HG02938 (cell line): Measurements from ENCODE around the gene RRP12.

Source experiments
- ATAC-seq: cut with Tn5 transposase; IDR thresholded peaks from one replicate; pipeline ENCODE4 v1.9.1; 2021; ENCODE audit warnings: mild to moderate bottlenecking, moderate library complexity; ENCODE audit not compliant: unreplicated experiment

RRP12 gene

DNA sequence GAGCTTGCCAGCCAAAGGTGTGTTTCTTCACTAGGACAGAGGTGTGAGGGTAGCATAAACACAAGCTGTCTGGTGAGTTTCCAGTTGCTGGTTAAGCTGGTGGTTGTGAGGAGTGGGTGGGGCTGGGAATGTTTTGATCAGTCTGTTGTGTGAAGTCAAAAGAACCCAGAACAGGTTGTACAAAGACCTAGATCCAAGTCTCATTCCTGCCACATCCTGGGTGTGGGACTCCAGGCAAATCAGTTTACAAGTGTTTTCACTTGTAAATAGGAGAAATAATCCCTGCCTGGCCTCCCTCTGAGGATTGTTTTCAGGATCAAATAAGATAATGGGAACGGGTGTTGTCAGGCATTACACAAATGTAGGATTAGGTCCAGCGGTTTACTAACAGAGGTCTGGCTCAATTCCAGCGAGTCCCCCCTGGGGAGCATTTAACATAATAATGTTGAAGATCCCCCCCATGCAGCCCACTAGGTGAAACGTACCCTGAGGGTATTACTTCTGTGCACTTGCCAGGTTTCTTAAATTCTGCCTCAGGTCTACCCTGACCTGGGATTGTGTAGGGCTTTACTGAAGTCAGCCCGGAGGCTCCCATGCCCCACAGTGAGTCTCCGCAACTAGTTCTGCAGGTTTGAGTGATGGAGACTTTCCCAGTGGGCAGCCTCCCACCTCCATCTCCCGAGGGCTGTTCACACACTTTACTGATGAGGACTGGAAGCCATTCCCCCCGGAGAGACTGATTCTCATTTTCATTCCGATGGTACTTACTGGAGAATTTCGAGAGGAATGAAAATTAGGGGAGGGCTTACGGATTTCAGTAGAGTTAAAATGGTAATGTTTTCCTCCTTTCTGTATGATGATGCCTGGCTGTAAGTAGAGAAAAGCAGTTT is 64.0 kb downstream of the RRP12 start:
- no peak for ATAC-seq

DNA sequence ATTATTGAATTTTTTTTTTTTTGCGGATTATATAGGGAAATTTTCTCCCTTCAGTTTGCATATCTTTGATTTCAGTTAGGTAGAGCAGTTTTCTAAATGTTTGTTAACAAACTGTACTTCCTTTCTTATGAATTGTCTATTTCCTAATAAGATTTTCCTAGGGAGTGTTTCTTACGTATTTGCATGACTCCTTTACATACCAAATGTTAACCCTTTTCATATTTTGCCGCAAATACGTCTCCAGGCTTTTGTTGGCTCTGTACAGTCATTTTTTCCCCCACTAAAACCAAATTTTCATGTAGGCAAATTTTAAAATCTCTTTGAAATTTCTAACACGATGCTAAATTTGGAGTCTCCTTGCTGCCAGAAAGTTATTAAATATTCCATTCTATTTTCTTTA is 64.7 kb downstream of the RRP12 start:
- no peak for ATAC-seq

DNA sequence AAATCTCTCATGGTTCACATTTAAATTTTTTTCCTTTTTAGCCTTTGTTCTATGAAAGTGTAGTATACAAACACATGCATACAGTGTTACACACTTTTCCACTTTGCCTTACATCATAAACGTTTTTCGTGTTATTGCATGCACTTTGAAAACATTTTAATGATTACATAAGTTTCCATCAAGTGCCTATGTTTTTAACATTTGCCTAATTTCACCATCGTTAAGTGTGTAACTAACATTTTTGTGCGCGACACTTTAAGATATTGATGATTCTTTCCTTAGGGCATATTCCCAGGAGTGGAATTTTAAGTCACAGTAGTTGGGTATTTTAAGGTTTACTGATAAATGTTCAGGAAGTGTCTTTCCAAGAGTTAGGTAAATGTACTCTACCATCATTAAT is 65.1 kb downstream of the RRP12 start:
- ATAC-seq = no peak

DNA sequence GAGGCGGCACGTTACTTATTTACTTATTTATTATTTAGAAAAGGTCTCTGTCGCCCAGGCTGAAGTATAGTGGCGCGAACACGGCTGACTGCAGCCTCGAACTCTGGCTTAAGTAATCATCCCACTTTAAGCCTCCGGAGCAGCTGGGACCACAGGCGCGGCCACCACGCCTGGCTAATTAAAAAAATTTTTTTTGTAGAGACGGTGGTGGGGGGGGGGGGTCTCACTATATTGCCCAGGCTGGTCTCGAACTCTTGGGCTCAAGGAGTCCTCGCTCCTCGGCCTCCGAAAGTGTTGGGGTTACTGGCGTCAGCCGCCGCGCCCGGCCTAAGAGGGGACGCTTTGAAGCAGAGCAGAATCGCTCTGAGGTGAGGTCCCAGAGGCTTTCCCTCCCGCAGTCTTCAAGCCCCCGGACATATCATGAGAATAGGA is 65.9 kb downstream of the RRP12 start:
- ATAC-seq = peak; percentile 16

DNA sequence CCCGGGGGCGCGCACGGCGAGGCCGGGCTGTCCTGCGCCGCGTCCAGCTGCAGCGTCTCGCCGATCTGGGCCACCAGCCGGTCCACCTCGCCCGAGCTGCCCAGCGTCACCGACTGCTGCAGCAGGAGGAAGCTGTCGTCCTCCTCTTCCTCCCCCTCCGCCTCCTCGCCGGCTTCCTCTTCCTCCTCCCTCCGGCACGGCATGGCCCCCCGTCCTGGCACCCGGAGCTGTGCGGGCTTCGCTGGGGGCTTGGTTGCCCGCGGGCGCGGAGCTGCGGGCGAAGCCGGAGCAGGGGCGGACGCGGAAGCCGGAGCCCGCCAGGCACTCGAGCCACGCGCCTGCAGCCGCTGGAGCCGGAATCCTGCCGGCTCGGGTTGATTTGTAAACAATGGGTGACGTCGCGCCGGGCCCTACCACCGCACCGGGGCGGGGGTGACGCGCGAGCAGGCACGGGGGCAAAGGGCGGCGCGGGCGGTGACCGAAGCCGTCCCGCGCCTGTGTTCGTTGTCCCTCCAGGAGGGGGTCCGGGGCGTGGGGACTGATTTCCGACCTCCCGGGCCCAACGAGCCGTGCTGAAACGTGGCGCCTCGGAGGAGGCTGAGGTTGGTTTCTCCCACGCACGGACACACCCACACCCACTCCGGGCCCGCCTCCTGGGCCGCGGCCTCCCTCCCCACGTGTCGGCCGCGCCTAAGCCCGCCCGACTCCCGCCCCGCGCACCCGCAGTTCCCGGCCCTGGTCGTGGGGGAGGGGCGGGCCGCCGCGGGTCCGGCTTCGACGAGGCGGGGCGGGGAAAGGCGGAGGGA is 66.6 kb downstream of the RRP12 start, which contains the start of gene FRAT2:
Gene FRAT2 (minus strand): TSS at position 360 of the 806 bp plus-strand sequence. CDS start 157 bp downstream, at position 203.
- peak; percentile 77 for ATAC-seq

DNA sequence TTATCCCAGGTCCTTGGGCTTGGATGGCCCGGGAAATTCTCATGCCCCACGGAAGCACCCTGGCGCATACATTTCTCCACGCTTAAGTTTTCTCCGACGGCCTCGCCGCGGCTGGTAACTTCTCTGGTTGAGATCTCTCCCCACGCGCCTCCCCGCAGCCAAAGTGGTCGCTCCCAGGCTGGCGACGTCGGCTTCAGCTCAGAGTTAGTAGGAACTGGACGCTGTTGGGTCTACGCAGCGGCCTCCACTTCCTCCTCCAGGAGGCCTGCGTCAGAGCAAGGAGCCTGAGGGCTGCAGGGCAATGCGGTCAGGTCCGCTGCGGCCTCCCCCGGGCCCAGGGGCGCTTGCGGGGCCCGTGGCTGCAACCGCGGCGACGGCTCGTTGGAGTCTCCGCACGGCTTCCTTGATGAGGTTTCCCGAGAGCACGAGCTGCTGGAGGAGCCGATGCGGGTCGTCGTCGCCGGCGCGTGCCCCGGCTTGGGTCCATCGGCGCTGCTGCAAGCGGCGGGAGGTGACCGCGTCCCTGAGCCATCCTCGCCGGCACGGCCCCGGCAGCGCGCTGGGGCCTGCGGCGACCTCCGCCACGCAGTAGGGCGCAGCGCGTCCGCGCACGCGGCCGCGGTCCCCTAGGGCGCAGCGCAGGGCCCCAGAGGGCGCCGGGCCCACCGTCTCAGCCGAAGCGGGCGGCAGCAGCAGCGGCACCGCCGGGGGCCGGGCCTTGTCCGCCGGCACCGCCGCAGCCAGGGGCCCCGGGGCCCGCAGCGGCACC is 67.4 kb downstream of the RRP12 start:
- ATAC-seq = peak; percentile 21

DNA sequence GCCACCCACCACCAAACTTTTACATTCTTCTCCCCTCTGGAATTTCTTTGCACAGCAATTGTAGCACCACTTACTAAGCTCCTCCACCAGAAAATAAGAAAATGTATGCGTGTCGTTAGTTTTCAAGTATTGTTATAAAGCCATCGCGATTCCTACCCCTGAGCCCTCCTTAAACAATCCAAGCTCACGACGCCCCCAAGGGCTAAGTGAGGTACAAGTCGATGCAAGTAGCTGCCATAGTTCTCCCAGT is 67.9 kb downstream of the RRP12 start:
- ATAC-seq = no peak

DNA sequence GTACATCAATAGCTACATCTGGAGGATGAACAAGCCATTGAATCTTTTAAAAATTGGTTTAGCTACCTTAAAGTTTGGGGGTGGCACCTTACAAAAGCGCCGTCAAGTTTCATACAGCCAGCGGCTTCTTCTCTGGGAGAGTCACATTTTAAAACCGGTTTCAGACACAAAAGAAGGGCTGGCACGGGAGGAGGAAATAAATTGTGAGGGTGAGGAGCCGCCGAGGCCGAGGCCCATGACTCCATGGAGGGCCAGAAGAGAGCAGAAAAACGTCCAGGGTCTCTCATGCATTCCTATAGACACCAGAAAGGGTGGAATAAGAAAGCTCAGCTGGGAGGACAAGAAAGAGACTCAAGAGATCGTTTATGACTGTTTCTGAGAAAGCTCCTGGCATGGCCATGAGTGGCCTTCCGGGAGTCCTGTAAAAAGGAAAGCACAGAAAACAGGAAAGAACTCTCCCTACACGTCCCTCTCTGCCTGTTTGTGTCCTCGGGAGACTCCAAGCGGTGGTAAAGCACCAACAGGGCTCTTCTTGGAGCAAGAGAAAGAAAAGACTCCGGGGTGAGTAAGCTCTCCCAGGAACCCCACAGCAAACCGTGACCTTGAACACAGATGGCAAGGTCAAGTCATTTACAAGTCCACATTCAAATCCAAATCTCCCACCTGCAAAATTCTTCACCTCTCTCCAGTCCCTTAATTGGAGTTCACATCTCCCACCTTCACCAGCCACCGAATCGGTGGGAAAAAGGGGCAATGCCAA is 68.4 kb downstream of the RRP12 start:
- no peak for ATAC-seq

DNA sequence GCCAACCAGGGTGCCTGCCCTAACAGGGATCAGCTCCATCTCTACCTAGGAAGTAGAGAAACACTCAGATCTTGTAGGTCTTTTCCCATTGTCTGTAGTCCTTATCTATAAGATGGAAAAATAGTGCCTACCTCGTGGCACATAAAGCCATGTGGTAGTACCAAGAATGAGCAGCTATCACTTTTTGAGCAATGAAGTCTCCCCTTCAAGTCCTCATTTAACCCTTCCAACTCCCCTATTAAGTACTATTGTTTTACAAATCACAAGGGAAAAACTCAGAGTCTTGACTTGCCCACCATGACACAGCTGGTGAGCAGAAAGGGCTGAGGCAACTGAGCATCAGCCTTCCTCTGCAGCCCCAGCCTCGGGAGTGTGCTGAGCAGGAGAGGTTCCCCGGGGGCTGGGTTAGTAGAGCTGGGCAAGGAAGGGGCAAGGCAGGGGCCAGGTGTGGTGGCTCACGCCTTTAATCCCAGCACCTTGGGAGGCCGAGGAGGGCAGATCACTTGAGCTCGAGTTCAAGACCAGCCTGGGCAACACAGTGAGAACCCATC is 69.9 kb downstream of the RRP12 start:
- no peak for ATAC-seq

DNA sequence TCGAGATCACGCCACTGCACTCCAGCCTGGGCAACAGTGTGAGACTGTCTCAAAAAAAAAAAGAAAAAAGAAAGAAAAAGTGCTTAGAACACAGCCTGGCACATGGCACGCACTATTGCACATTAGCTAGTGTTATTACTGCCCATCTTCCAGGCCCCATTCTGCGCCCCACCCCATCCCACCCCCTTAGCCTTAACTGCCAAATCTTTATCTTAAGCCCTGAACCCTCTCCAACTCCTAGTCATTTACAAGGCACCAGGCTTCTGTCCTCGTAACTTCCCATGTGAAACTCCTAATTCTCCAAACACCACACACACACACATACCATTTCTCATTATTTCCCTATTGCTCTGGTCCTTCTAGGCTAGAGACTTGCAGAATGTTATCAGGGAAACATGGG is 71.4 kb downstream of the RRP12 start:
- ATAC-seq = no peak

DNA sequence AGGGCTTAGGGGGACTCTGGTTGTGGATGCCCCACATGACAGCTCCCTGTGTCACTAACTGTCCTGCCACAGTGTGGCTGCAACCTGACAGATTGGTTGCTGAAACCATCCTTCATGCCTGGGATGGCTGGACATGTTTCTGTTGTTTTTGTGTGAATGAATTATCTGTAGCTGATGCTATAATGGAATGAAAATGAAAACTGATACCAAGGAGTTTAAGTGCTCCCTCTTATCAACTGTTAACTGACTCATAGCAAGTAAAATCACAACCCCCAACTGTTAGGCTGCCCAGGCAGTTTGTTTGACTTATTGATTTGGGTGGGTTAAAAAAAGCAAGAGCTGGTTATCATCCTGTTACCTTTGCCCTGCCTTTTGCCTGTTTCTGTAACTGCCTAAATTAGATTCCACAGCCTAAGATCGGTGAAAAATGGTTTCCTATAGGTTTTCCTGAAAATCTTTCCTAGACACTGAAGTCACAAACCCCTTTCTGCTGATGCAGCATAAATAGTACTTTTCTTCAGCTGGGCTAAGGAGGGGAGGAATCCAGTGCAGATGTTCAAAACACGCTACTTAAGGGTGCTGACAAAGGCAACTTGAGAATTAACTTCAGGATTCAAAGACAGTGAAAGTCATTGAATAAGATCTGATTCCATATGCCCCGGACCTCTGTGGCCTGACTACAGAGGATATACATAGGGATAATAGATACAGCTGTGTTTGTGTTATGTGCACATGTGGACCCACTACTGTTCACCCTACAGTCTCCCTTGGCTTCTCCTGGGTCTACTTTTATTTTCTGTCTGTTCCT is 72.3 kb downstream of the RRP12 start:
- ATAC-seq = no peak

DNA sequence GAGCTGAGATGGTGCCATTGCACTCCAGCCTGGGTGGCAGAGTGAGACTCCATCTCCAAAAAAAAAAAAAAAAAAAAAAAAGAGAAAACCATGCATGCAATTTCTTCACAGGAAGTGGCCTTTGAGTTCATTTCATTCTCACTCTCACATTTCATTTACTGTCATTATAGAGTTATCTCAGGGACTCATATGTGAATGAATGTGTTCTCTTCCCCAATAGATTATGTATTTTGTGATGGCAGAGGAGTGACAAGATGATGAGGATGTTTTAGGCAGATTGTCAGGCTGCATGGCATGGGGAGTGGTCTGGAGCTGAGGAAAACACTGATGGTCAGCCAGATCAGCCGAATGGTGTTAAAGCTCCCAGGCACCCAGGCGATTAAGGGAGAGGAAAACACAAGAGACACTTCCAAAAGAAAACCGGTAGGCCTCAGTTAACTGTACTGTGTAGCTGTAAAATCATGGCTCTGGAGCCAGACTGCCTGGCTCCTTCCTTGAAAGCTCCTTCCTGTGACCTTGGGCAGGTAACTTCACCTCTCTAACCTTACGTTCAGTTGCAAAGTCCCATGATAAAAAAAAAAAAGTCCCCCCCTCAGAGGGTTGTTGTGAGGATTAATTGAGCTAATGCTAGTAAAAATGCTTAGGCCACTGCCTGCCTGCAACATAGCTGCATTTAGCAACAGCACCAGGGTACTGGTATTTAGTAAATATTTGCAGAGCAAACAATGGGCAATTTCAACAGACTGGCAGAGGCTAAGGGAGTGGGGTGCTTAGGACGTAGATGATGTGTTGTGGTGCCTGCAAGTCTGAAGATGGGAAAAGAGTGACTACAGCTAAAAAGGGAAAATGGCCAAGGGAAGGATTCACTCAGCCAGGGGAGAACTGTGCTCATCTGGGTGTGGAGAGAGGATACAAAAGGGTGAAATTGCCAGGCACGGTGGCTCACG is 73.5 kb downstream of the RRP12 start:
- ATAC-seq = no peak

DNA sequence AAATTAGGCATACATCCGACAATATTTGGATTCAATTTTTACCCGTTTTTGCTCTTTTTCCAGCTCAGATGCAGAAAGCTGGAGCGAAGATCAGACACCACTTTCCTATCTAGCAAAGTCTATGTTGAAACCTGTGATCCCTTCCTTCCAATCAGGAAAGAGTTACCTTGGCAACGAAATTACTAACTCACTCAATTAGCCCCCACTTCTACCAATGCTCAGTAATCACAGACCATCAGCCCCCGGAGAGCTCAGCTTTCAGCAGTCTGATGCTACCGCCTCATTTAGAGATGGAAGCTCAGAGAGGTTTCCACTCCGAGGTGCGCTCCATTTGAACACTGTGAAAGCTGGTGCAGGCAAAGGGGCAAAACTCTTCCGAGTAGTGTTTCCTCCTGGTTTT is 75.4 kb downstream of the RRP12 start:
- ATAC-seq = no peak

DNA sequence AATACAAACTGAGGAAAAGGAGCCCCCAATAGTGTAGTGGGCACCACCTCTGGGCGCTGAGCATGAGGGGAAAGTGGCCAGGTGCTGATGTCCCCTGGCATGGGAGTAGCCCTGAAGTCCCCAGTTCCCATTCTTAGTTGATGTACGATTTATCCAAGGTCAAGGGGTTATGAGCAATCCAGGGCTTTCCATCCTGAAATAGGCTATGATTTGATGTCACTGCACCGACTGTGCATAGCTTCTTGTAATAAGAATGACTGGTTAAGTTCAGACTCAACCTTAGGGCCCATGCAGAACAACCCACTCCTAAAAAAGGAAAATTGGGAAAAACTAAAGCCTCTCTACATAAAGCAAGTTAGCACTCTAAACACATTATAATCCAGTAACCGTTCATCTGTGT is 77.6 kb downstream of the RRP12 start:
- no peak for ATAC-seq

DNA sequence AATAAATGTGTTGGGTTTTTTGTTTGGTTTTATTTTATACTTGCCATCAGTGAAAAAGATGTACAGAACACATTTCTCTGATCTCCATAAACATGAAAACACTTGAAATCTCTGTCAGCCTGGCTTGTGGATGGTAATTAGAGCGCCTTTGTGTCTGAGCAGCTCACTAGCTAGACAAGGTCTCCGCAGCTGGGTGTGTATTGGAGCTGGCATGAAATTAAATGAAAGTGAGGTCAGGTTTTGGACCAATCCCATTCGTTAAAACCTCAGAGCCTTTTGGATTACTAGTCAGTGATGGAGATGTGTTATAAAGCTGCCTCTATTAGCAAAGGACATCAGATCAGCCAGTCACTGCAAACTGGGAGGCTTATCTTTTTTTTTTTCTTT is 79.3 kb downstream of the RRP12 start:
- no peak for ATAC-seq

DNA sequence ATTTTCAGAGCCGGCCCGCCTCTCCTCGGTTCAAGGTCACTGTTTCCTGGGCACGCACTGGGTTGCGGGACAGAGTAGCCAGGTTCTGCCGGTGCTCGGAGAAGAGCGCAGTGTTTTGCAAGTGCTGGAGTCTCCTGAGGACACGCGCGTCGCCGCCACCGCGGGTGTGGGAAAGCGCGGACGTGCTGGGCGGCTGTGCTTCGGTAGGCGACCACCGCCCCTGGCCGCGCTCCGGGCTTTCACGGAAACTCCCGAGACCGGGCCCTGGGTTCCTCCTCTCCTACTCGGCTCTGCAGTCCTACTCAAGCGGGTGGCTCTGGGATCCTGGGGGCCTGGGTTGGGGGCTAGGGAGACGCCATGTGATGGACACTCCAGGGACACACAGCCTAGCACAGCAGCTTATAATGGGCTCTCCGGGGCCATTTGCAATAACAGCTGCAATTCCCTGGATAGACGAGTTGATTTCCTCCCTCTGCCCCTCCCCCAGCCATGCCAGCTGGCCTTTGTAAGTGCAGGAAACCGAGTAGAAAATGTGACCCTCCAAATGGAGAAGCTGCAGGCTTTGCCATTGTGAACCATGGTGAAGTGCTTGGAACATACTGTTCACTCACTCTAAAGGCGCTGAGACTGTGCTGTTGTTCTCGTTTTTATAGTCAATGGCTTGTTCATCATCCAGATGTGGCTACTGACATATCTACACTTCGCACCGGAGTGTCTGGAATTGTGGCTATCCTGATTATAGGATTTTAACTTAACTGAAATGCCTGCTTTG is 79.9 kb downstream of the RRP12 start:
- no peak for ATAC-seq

DNA sequence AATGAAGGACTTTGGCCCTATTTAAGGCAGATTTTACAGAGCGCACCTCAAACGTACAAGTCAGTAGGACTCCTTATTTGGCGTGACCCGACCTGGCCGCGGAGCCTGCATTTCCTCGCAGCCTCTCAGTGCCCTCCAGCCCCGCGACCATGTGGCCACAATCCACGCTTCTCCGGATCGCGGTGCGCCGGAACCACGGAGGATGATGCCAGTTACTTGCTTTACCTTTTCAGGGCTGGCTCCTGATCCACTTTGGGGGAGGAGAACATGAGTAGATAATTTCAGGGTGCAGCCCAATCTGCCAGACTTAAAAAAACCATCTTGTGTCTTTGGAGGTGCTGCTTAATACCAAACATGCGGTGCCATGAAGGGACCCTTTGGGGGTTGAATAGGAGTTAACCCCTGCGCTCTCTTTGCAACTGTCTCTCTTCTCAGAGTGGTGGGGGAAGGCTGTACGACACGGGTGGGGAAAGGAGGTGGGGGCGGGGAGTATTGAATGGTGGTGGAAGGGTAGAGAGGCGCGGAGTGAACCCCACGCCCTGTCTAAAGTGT is 80.6 kb downstream of the RRP12 start:
- no peak for ATAC-seq
